Ovary (tissue), 3 donors: ENCODE measurements around the gene AOC2.

ENCODE experiments used
- POLR2A ChIP-seq: fragments of 450-650 bp; IDR thresholded peaks from one replicate; pipeline ENCODE4 v1.6.1; 2017; ENCODE audit warnings: antibody characterized with exemption, mild to moderate bottlenecking, moderate library complexity
- TF ChIP-seq, protein P1 (sequence below), 3 donors: fragments of 450-650 bp in 2 of 3; fragments of 200-600 bp in 1 of 3; IDR thresholded peaks; one replicate each; pipeline versions ENCODE4 v1.5.1 to v1.8.0; 2016 to 2022; ENCODE audit warnings: antibody characterized with exemption in 3 of 3, mild to moderate bottlenecking in 1 of 3
- donor health status: DM: no; HTN: no; CAD: no.

- TF ChIP-seq POLR2A, result no peak
- TF ChIP-seq, protein P1, sequence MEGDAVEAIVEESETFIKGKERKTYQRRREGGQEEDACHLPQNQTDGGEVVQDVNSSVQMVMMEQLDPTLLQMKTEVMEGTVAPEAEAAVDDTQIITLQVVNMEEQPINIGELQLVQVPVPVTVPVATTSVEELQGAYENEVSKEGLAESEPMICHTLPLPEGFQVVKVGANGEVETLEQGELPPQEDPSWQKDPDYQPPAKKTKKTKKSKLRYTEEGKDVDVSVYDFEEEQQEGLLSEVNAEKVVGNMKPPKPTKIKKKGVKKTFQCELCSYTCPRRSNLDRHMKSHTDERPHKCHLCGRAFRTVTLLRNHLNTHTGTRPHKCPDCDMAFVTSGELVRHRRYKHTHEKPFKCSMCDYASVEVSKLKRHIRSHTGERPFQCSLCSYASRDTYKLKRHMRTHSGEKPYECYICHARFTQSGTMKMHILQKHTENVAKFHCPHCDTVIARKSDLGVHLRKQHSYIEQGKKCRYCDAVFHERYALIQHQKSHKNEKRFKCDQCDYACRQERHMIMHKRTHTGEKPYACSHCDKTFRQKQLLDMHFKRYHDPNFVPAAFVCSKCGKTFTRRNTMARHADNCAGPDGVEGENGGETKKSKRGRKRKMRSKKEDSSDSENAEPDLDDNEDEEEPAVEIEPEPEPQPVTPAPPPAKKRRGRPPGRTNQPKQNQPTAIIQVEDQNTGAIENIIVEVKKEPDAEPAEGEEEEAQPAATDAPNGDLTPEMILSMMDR (IDR thresholded peaks at IDR 0.05), result no peak
These were observed 3.7 kb downstream of the AOC2 start for GRCh38 chr17:42848093-42848492.
